HT1080 (cell line): ENCODE results near the gene MTMR12. TPM values are rescaled to one million over a fixed set of nuclear protein-coding genes. Genes with fewer than 3 reads are reported as not detected.

Experiments used
- DNase-seq: peaks from one replicate; pipeline ENCODE4 v3.0.0-alpha.2; 2015; ENCODE audit warnings: low read depth
- small RNA-seq: library from RNA; depleted of rRNA; stranded (forward); fragments of <200 nt; gene quantifications from one replicate; pipeline ENCODE3, GENCODE V24; 2014
- total RNA-seq: library from RNA; depleted of rRNA; stranded (reverse); fragments of >200 nt; shearing (Covaris generic); gene quantifications from 2 replicates; pipeline ENCODE4 v1.2.3, GENCODE V29; 2014; rRNA removed

The MTMR12 gene
- total RNA-seq, 1 experiment from 2014 or later, result 16.0 TPM

- DNase-seq, result no peak
These were observed 117.5 kb downstream of the MTMR12 start for GRCh38 chr5:32195265-32195664.

GRCh38 chr5:32193591-32193990 lies 119.1 kb downstream of the MTMR12 start:
- peak; percentile 73 for DNase-seq

- DNase-seq, result no peak
These were observed 122.6 kb downstream of the MTMR12 start for GRCh38 chr5:32190095-32190494.

- no peak for DNase-seq
These were observed 125.1 kb downstream of the MTMR12 start for GRCh38 chr5:32187675-32188074.

GRCh38 chr5:32182463-32183063 lies 130.2 kb downstream of the MTMR12 start:
- DNase-seq, result no peak

Small RNAs within 50 kb of the gene (small RNA-seq; reads per million reads assigned to genes)
- gene RNU6-1079P (not detected), gene RNU6-378P (not detected)

Other genes starting within 250 kb of the MTMR12 start
- gene GOLPH3, start 138.6 kb downstream of the MTMR12 start, total RNA-seq, result 44.5 and 51.7 TPM in 2 replicates
- gene ZFR, start 131.8 kb upstream of the MTMR12 start, total RNA-seq, result 76.9 and 83.1 TPM in 2 replicates